ENCODE measurements around the gene UBE2J2. TPM values are rescaled to one million over a fixed set of nuclear protein-coding genes. Genes with fewer than 3 reads are reported as not detected.

Gene UBE2J2
- total RNA-seq, 1 experiment from 2014 or later = 182 TPM

- BruUV-seq (replicated peaks) = TSS peak; percentile 38
- Histone ChIP-seq H3K9me2 (replicated peaks; ENCODE audit: low read length) (no peaks in the 10 kb centered on the region), H3K4me3 (ENCODE audit: low read length) (peak overlapping the region; percentile 97), H2AFZ (ENCODE audit: low read length) (no peak overlapping the region), H3K4me2 (ENCODE audit: low read length) (peak overlapping the region; percentile 93), H3K79me2 (ENCODE audit: low read length) (peaks cover 66% of the 10 kb centered on the region), H3K27ac (ENCODE audit: low read length) (no peak overlapping the region), H3K27me3 (ENCODE audit: low read length) (no peaks in the 10 kb centered on the region), H3K36me3 (ENCODE audit: low read depth, low read length) (peaks cover 8% of the 10 kb centered on the region; the same call in 1 of the 2 replicates), H4K20me1 (ENCODE audit: low read length) (peaks cover 11% of the 10 kb centered on the region), H3K4me1 (ENCODE audit: insufficient read depth, low read length) (peaks cover 33% of the 10 kb centered on the region), H3K9me3 (ENCODE audit: low read length) (no peaks in the 10 kb centered on the region), H3K9ac (ENCODE audit: low read length) (peak overlapping the region; percentile 77), H3F3A (ENCODE audit: low read length, unreplicated experiment) (no peaks in the 10 kb centered on the region)
- POLR2A ChIA-PET (ENCODE audit: unreplicated experiment) = no interaction called here
- intact Hi-C loops (cut with micrococcal nuclease) = no loop called here
- CTCF ChIA-PET = no interaction called here
- TF ChIP-seq EZH2 (IDR thresholded peaks at IDR 0.05; ENCODE audit: low read length, unreplicated experiment) (no peak), EZH2phosphoT487 (IDR thresholded peaks at IDR 0.05; ENCODE audit: borderline replicate concordance, low read length) (no peak)
- peak; percentile 35 for DNase-seq
- no peak for ATAC-seq
Measured at GRCh38 chr1:1306661-1307260, 33.1 kb upstream of the UBE2J2 start.

GRCh38 chr1:1306070-1306660, 32.5 kb upstream of the UBE2J2 start:
- H3K9ac ChIP-seq (ENCODE audit: low read length) = no peak overlapping the region
- H3K4me1 ChIP-seq (ENCODE audit: insufficient read depth, low read length) = peaks cover 33% of the 10 kb centered on the region
- no peak overlapping the region for H2AFZ ChIP-seq (ENCODE audit: low read length)
- no peak overlapping the region for H3K27ac ChIP-seq (ENCODE audit: low read length)
- POLR2A ChIA-PET (ENCODE audit: unreplicated experiment) = no interaction called here
- CTCF ChIA-PET = no interaction called here
- no peaks in the 10 kb centered on the region for H3K9me2 ChIP-seq (replicated peaks; ENCODE audit: low read length)
- peaks cover 11% of the 10 kb centered on the region for H4K20me1 ChIP-seq (ENCODE audit: low read length)
- H3K4me2 ChIP-seq (ENCODE audit: low read length) = peak overlapping the region; percentile 93
- H3K27me3 ChIP-seq (ENCODE audit: low read length) = no peaks in the 10 kb centered on the region
- H3K4me3 ChIP-seq (ENCODE audit: low read length) = peak overlapping the region; percentile 97
- no peaks in the 10 kb centered on the region for H3F3A ChIP-seq (ENCODE audit: low read length, unreplicated experiment)
- peaks cover 2% of the 10 kb centered on the region; the same call in 1 of the 2 replicates for H3K36me3 ChIP-seq (ENCODE audit: low read depth, low read length)
- H3K79me2 ChIP-seq (ENCODE audit: low read length) = peaks cover 65% of the 10 kb centered on the region
- TF ChIP-seq CTCF (conservative IDR thresholded peaks at IDR 0.05; ENCODE audit: low read depth, low read length) = peak; percentile 45
- no peak for TF ChIP-seq EZH2 (IDR thresholded peaks at IDR 0.05; ENCODE audit: low read length, unreplicated experiment)
- TF ChIP-seq EZH2phosphoT487 (IDR thresholded peaks at IDR 0.05; ENCODE audit: borderline replicate concordance, low read length) = no peak
- intact Hi-C loops (cut with micrococcal nuclease) = no loop called here
- no peak for DNase-seq
- no peaks in the 10 kb centered on the region for H3K9me3 ChIP-seq (ENCODE audit: low read length)
- ATAC-seq = no peak
- BruUV-seq (replicated peaks) = no TSS peak

- BruUV-seq (replicated peaks) = no TSS peak
- H3K27ac ChIP-seq (ENCODE audit: low read length) = no peak overlapping the region
- no peaks in the 10 kb centered on the region for H3K27me3 ChIP-seq (ENCODE audit: low read length)
- H3K4me1 ChIP-seq (ENCODE audit: insufficient read depth, low read length) = peaks cover 33% of the 10 kb centered on the region
- ChIA-PET CTCF (interaction anchor here (0.6 to 1.1 kb wide), 3 partner anchors 14 to 200 kb away, joined by 3 to 7 read pairs (median 5); no protein-coding TSS in a partner anchor), POLR2A (ENCODE audit: unreplicated experiment) (no interaction called here)
- H3K36me3 ChIP-seq (ENCODE audit: low read depth, low read length) = no peaks in the 10 kb centered on the region; the same call in 1 of the 2 replicates
- intact Hi-C loops (cut with micrococcal nuclease) = no loop called here
- H3K4me3 ChIP-seq (ENCODE audit: low read length) = peak overlapping the region; percentile 97
- ATAC-seq (peak; percentile 17), DNase-seq (peak; percentile 80)
- no peak overlapping the region for H2AFZ ChIP-seq (ENCODE audit: low read length)
- no peak for TF ChIP-seq EZH2 (IDR thresholded peaks at IDR 0.05; ENCODE audit: low read length, unreplicated experiment)
- no peak for TF ChIP-seq EZH2phosphoT487 (IDR thresholded peaks at IDR 0.05; ENCODE audit: borderline replicate concordance, low read length)
- TF ChIP-seq CTCF (conservative IDR thresholded peaks at IDR 0.05; ENCODE audit: low read depth, low read length) = peak; percentile 37; the same call in 1 of the 2 replicates
- peaks cover 58% of the 10 kb centered on the region for H3K79me2 ChIP-seq (ENCODE audit: low read length)
- no peak overlapping the region for H3K9ac ChIP-seq (ENCODE audit: low read length)
- peaks cover 11% of the 10 kb centered on the region for H4K20me1 ChIP-seq (ENCODE audit: low read length)
- peak overlapping the region; percentile 93 for H3K4me2 ChIP-seq (ENCODE audit: low read length)
- H3F3A ChIP-seq (ENCODE audit: low read length, unreplicated experiment) = no peaks in the 10 kb centered on the region
- H3K9me2 ChIP-seq (replicated peaks; ENCODE audit: low read length) = no peaks in the 10 kb centered on the region
- H3K9me3 ChIP-seq (ENCODE audit: low read length) = no peaks in the 10 kb centered on the region
Measured at GRCh38 chr1:1305300-1306069, 31.8 kb upstream of the UBE2J2 start.

Measured in PC-3 (cell line).